Gastrocnemius medialis (tissue), 4 donors: ENCODE results near the gene PIGM. TPM values are rescaled to one million over a fixed set of nuclear protein-coding genes. Genes with fewer than 3 reads are reported as not detected.

ENCODE experiments used
- ATAC-seq, 2 donors: fragments of 150-250 bp; one replicate each; pipeline ENCODE4 v1.9.1; 2016
- DNase-seq, 2 donors: peaks; one replicate each; pipeline ENCODE4 v3.0.0-alpha.2; 2019
- H3K27ac ChIP-seq, 4 donors: fragments of 200-600 bp; sonication (generic); 1 replicate in 1 of 4; 2 replicates in 3 of 4; pipeline ENCODE4 v1.5.1; 2016 to 2018; ENCODE audit warnings: mild to moderate bottlenecking in 2 of 4, moderate library complexity in 1 of 4
- H3K27me3 ChIP-seq, 3 donors: fragments of 200-600 bp; sonication (generic) in 2 of 3; 1 replicate in 1 of 3; 2 replicates in 2 of 3; pipeline versions ENCODE4 v1.5.1 to v1.6.0; 2016 to 2019; ENCODE audit warnings: mild to moderate bottlenecking in 1 of 3, moderate library complexity in 1 of 3
- H3K36me3 ChIP-seq, 2 donors: fragments of 200-600 bp; sonication (generic) in 1 of 2; one replicate each; pipeline ENCODE4 v1.5.1; 2017 to 2018
- H3K4me1 ChIP-seq, 2 donors: fragments of 200-600 bp; sonication (generic) in 1 of 2; one replicate each; pipeline ENCODE4 v1.5.1; 2016 to 2017; ENCODE audit warnings: mild to moderate bottlenecking in 2 of 2
- H3K4me3 ChIP-seq, 4 donors: fragments of 200-600 bp; sonication (generic) in 3 of 4; 1 replicate in 1 of 4; 2 replicates in 3 of 4; pipeline ENCODE4 v1.5.1; 2016 to 2019; ENCODE audit warnings: mild to moderate bottlenecking in 2 of 4
- H3K9me3 ChIP-seq, 3 donors: fragments of 200-600 bp; sonication (generic) in 2 of 3; 1 replicate in 1 of 3; 2 replicates in 2 of 3; pipeline ENCODE4 v1.5.1; 2016 to 2019
- CTCF ChIP-seq, 5 experiments: fragments of 450-650 bp in 3 of 5; fragments of 200-600 bp in 2 of 5; sonication (generic) in 2 of 5; IDR thresholded peaks in 4 of 5; conservative IDR thresholded peaks in 1 of 5; 1 replicate in 4 of 5; 2 replicates in 1 of 5; pipeline ENCODE4 v1.5.1; 2016 to 2019; ENCODE audit warnings: antibody characterized with exemption in 5 of 5, mild to moderate bottlenecking in 3 of 5, moderate library complexity in 3 of 5
- POLR2A ChIP-seq, 2 donors: fragments of 450-650 bp; IDR thresholded peaks; one replicate each; pipeline ENCODE4 v1.6.1; 2017; ENCODE audit warnings: antibody characterized with exemption in 2 of 2, mild to moderate bottlenecking in 2 of 2, moderate library complexity in 2 of 2
- in situ Hi-C, 4 donors: fragments of 200-750 bp; cut with MboI; loops; one replicate each; pipeline versions ENCODE4 v1.15.0 to v1.8.0; 2017; ENCODE audit warnings: low sequenced_read_pairs in 4 of 4
- intact Hi-C: fragments of 100-400 bp; cut with DNase I; formaldehyde crosslinking; loops from one replicate; pipeline ENCODE4 v1.15.1; 2023; ENCODE audit warnings: low total_unique reads
- total RNA-seq, 4 donors: library from RNA; depleted of rRNA; stranded (reverse); fragments of >200 nt; gene quantifications; one replicate each; pipeline versions ENCODE4 v1.1.0 to v1.2.3, GENCODE V29; 2016

The PIGM gene
- total RNA-seq, 4 donors from 2014 or later = 0.55 to 0.75 (median 0.72) TPM

DNA sequence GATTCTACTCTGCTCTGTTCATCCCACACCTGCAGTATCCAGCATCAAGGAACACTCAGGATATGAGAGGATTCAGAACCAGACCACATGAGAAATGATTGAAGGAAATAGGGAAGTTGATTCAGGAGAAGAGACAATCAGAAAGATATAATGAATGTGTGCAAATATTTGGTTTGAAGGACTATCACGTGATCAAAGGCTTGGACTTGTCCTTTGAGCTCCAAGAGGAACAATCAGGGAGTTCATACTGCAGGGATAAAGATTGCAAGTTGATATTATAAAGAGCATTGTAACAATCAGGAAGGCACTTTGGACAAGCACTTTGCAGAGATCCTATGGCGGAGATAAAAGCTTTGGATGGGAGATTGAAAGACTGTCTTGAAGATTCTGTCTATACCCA lies 13.9 kb upstream of the PIGM start:
- H3K27ac ChIP-seq = no peak overlapping the region
- ATAC-seq (no peak), DNase-seq (no peak)
- no peak for TF ChIP-seq POLR2A (IDR thresholded peaks at IDR 0.05)
- in situ Hi-C loops = no loop called here
- H3K27me3 ChIP-seq = no peaks in the 10 kb centered on the region
- H3K9me3 ChIP-seq = no peaks in the 10 kb centered on the region
- H3K4me1 ChIP-seq = peaks cover 0 to 6% of the 10 kb centered on the region in 2 donors
- intact Hi-C loops = loop anchor here (1.0 to 2.0 kb wide), 2 partner anchors 13 to 33 kb away; no protein-coding TSS in a partner anchor
- H3K4me3 ChIP-seq = no peak overlapping the region
- H3K36me3 ChIP-seq = no peaks in the 10 kb centered on the region

DNA sequence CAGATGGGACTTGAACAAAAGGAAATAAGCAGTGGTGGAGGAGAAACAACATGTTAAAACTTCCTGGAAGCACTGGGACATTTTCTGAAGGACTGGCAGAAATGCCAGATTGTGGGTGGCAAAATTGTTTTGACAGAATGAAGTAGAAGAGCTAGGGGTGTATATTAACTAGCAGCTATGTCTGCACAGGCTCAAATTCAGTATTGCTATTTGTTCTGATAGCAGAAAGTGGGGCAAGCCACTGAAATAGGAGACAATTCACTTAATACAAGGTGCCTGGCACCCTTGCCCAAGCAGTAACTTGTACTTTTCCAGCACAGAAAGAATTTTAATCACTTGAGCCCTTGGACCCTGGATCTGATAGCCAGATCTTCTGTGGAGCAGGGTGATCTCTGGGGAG lies 11.8 kb upstream of the PIGM start:
- peaks cover 0 to 6% of the 10 kb centered on the region in 2 donors for H3K4me1 ChIP-seq
- in situ Hi-C loops = no loop called here
- H3K36me3 ChIP-seq = no peaks in the 10 kb centered on the region
- H3K9me3 ChIP-seq = no peaks in the 10 kb centered on the region
- DNase-seq (no peak), ATAC-seq (no peak)
- H3K27ac ChIP-seq = no peak overlapping the region
- intact Hi-C loops = no loop called here
- H3K27me3 ChIP-seq = no peaks in the 10 kb centered on the region
- no peak overlapping the region for H3K4me3 ChIP-seq
- TF ChIP-seq CTCF (IDR thresholded peaks at IDR 0.05 in 4 of 5, conservative IDR thresholded peaks at IDR 0.05 in 1 of 5) (no peak), POLR2A (IDR thresholded peaks at IDR 0.05) (no peak)

- in situ Hi-C loops = no loop called here
These were observed 8.7 kb upstream of the PIGM start for GRCh38 chr1:160040476-160040875.

GRCh38 chr1:160032165-160032820 lies 503 bp upstream of the PIGM start:
- intact Hi-C loops (loop anchor here (1.0 to 10.0 kb wide), 5 partner anchors 14 to 1103 kb away; partner anchors contain the start of genes COPA, DEDD, DUSP23 and NCSTN), in situ Hi-C loops (loop anchor here in 3 of 4 donors (10.0 kb wide), 3 partner anchors 53 to 257 kb away; partner anchors contain the start of genes DUSP23 (in 1 of the 3) and KCNJ9 (in 1 of the 3))
- peak overlapping the region; percentile 74 to 88 (median 81) for H3K27ac ChIP-seq
- no peak for DNase-seq
- no peaks in the 10 kb centered on the region for H3K9me3 ChIP-seq
- H3K4me1 ChIP-seq = peaks cover 18 to 23% of the 10 kb centered on the region in 2 donors
- TF ChIP-seq CTCF (IDR thresholded peaks at IDR 0.05 in 4 of 5, conservative IDR thresholded peaks at IDR 0.05 in 1 of 5) (no peak), POLR2A (IDR thresholded peaks at IDR 0.05) (no peak)
- peak; percentile 45 to 53 for ATAC-seq
- H3K4me3 ChIP-seq = peak overlapping the region; percentile 80 to 94 (median 88)
- H3K27me3 ChIP-seq = no peaks in the 10 kb centered on the region
- no peaks in the 10 kb centered on the region for H3K36me3 ChIP-seq

More at GRCh38 chr1:160040476-160040875, 8.7 kb upstream of the PIGM start:
- H3K9me3 ChIP-seq = no peaks in the 10 kb centered on the region
- H3K27ac ChIP-seq = no peak overlapping the region
- no peak overlapping the region for H3K4me3 ChIP-seq
- intact Hi-C loops = no loop called here
- ATAC-seq (no peak), DNase-seq (no peak)
- TF ChIP-seq POLR2A (IDR thresholded peaks at IDR 0.05) = no peak
- no peak for TF ChIP-seq CTCF (IDR thresholded peaks at IDR 0.05 in 4 of 5, conservative IDR thresholded peaks at IDR 0.05 in 1 of 5)
- no peaks in the 10 kb centered on the region for H3K27me3 ChIP-seq
- H3K36me3 ChIP-seq = no peaks in the 10 kb centered on the region
- H3K4me1 ChIP-seq = no peaks in the 10 kb centered on the region

- Histone ChIP-seq H3K9me3 (no peaks in the 10 kb centered on the region), H3K4me3 (peak overlapping the region; percentile 80 to 94 (median 88)), H3K36me3 (no peaks in the 10 kb centered on the region), H3K4me1 (peaks cover 18 to 27% of the 10 kb centered on the region in 2 donors), H3K27ac (peak overlapping the region; percentile 74 to 88 (median 81)), H3K27me3 (no peaks in the 10 kb centered on the region)
- no peak for DNase-seq
- intact Hi-C loops = loop anchor here (5.0 to 10.0 kb wide), 3 partner anchors 261 to 1104 kb away; partner anchors contain the start of genes COPA, DEDD and NCSTN
- ATAC-seq = peak; percentile 15 to 30
- in situ Hi-C loops = loop anchor here in 3 of 4 donors (10.0 kb wide), 3 partner anchors 54 to 256 kb away; partner anchors contain the start of genes DUSP23 (in 1 of the 3) and KCNJ9 (in 1 of the 3)
- no peak for TF ChIP-seq CTCF (IDR thresholded peaks at IDR 0.05 in 4 of 5, conservative IDR thresholded peaks at IDR 0.05 in 1 of 5)
These were observed 979 bp downstream of the PIGM start for GRCh38 chr1:160030657-160031364.
